ENCODE measurements around the gene ELMOD3.

GRCh38 chr2:85355073-85355410 lies 473 bp downstream of the ELMOD3 start:
- TF ChIP-seq CTCF (IDR thresholded peaks at IDR 0.05 in 8 of 11, conservative IDR thresholded peaks at IDR 0.05 in 3 of 11) (no peak), POLR2AphosphoS5 (IDR thresholded peaks at IDR 0.05) (no peak)
